Stimulated activated CD4-positive, alpha-beta T cell treated with anti-CD3 and anti-CD28 coated beads, Interleukin-2, amount 100 ng/mL, for 48 hours (primary cell): Measurements from ENCODE around the gene CACNA1H.

Experiments
- DNase-seq, 2 donors: peaks; one replicate each; pipeline ENCODE4 v3.0.0-alpha.2; 2020

The CACNA1H gene

GRCh38 chr16:1123525-1124230, 29.2 kb upstream of the CACNA1H start:
- no peak for DNase-seq

DNA sequence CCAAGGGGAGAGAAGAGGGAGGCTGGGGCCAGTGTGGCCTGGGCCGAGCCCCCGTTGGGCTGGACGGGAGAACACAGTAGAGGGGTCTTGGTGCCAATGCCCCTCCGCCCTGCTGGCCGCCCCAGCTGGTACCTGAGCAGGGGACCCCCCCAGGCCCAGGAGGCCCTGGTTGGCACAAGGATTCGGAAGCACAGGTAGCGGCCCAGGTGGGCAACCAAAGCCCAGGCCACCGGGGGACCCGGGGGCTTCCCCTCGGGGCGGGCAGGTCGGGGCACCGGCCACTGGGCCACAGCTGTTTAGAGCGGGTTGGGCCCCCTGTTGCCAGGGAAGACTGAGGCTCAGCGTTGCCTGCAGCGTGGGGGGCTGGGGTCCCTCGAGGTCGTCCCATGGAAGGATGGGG, 28.6 kb upstream of the CACNA1H start:
- DNase-seq: no peak

DNA sequence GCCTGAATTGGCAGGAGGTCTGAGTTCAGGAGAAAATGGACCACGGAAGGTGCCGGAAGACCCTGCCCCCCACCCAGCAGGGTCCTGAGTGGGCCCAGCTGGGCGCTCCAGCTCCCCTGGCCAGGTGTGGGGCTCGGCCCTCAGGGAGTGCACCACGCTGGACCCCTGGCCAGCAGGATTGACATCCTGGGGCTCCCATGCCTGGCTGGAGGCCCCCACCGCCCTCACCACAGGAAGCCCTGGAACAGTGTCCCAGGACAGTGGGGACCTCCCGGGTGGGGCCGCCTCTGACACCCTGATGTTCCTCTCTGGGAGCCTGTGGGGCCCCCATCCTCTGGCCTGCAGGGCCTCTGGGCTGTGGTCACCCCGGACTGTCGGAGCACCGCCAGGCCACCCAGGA, 28.1 kb upstream of the CACNA1H start:
- DNase-seq: no peak

GRCh38 chr16:1125471-1125870, 27.4 kb upstream of the CACNA1H start:
- DNase-seq: peak in 1 of 2 donors; percentile 25

DNA sequence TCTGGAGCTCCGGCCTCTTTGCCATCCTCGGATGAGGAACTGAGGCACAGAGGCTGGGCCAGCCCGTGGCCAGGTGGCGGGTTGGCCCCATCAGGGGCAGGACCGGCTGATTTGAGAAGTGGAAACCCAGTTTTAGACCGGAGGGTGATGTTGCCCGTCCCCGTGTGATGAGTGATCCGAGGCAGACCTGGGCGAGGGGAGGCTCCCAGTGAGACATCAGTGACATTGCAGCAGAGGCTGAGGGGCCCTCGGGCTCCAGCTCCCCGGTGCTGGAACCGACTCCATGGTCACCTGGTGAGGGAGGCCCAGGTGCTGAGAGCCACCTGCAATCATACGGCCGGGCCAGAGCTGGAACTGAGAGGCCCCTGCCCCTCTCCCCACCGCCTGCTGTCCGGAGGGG, 26.9 kb upstream of the CACNA1H start:
- DNase-seq: no peak

DNA sequence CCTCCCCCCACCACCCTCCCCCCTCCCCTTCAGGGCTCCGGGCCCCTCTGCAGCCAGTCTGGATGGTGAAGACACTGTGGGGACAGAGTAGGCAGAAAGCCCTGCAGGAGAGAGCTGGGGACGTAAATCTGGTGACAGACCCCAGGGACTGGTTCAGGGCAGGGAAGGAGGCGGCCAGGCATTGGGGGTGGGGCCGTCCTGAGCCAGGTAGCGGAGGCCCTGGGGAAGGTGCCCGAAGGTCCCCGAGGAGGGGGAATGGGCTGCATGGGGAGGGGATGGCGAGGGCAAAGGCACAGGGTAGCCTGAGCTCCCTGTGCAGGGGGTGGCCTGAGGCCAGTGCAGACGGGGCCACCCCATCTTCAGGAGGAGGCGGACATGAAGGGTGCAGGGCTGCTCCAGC, 26.3 kb upstream of the CACNA1H start:
- DNase-seq: no peak

- no peak for DNase-seq
These were observed 25.8 kb upstream of the CACNA1H start for GRCh38 chr16:1127101-1127500.

DNA sequence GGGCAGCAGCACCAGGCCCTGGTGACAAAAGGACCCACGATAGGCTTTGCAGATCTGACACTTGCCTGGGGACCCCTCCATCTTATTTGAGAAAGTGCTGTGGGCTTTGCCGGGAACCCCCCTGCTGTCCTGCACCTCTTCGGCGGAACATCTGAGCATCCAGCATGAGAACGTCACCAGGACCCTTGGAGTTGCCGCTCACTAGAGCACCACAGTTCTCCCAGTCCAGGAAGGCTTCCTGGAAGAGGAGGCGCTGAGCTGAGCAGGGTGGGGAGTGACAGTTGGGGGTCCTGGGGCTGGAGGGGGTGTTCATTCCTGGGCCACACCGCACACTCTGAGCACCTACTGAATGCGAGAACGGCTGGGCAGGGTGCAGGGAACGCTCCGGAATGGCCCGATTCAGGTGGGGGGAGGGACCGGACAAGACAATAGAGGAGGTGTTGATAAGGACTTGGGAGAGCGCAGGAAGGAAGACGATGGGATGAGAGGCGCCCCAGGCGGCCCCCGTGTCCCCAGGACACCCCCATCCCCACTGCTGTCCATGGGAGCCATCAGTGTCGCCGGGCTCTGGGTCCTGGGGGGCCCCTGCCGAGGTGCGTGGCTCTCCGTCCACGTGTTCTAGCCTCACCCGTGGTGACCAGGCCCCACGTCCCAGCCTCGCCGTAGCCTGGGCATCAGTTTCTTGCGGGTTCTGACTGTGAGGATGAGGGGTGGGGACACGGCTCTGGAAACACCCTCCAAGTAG, 24.8 kb upstream of the CACNA1H start:
- DNase-seq: no peak

- no peak for DNase-seq
These were observed 23.6 kb upstream of the CACNA1H start for GRCh38 chr16:1129106-1129960.

- DNase-seq: no peak
These were observed 22.5 kb upstream of the CACNA1H start for GRCh38 chr16:1130382-1130781.

GRCh38 chr16:1131378-1131994, 21.4 kb upstream of the CACNA1H start:
- DNase-seq: no peak

- no peak for DNase-seq
These were observed 20.5 kb upstream of the CACNA1H start for GRCh38 chr16:1132431-1132830.

- no peak for DNase-seq
These were observed 19.6 kb upstream of the CACNA1H start for GRCh38 chr16:1133271-1133670.

- no peak for DNase-seq
These were observed 18.9 kb upstream of the CACNA1H start for GRCh38 chr16:1133810-1134520.

DNA sequence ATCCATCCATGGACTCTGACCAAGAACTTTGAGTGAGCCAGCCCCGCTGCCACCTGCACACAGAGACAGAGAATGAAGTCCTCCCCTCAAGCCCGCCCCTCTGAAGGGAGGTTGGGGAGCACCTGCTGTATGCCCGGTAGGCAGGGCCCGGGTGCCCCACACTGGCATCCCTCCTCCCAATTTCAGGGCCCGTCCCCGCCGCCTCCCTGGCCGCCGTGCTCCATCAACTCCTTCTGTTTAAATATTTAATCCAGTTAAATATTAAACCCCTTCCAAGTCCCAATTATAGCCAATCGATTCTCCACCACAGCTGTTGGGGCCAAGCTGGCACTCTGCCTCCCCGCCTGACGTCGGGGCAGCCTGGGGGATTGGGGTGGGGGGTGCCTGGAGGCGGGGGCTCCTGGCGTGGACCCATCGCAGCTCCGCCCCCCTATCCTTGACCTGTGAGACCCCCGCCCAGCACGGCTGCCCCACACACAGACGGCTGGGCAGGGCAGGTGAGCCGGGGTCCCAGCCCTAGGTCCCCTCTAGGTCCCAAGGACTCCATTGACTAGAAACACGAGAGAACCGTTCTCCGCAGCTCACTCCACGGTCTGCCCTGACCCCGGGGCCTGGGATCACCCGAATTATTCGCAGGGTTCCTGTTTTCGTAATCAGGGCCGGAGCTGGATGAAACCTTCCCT, 18.0 kb upstream of the CACNA1H start:
- no peak for DNase-seq

GRCh38 chr16:1135459-1135825, 17.5 kb upstream of the CACNA1H start:
- no peak for DNase-seq

DNA sequence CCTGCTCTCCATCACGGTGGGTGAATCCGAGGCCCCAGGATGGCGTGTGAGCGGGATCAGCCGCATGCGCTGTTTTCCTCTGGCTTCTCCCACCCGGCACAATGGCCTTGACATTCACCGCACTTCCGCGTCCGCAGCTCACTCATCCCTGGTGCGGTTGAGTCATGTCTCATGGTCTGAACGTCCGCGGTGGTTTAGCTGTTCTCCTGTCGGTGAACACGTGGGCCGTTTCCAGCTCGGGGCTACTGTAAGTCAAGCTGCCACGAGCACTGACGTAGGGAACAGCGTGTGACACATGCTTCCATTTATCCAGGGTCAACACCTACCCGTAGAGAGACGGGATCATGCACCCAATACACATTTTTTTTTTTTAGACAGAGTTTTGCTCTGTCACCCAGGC, 15.3 kb upstream of the CACNA1H start:
- DNase-seq: no peak

DNA sequence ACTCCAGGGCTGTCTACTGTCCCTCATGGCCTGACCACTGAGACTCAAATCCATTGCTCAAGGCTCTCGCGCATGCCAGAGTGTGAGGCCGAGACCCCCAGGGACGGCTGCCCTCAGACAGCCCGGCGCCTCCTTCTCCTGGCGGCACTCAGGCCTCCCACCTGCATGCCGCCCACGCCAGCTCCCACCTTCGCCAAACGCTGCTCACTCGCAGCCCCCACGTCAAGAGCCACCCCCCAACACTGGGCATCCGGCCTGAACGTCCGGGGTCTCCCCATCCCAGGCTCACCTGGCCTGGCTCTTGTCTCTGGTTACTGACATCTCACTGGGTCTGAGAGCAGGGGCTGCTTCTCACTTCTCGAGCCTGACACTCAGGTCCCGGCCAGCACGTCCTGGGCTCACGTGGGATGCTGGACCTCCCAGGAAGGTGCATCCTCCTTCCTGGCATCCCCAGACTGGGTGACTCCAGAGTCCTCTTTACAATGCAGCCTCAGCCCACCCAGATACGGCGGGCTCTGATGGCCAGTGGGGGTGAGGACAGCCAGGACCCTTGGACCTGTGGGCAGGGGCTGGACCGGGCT, 12.2 kb upstream of the CACNA1H start:
- no peak for DNase-seq

DNA sequence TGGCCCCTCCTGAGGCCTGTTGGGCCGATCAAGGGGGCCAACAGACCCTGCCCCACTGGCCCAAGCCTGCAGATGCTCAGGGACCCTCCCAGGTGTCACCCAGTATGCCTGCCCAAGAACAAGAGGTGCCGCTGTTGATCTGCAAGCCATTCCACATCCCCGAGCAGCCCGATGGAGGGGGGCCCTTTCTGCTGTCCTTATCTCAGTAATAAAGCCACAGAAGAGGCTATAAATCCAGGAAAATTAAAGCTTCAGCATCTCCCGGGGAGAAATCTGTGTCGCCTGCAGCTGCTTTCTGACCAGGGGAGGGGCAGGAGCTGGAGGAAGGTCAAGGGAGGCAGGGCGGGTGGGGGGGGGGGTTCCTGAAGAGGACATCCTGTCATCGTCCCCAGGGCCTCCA, 11.7 kb upstream of the CACNA1H start:
- DNase-seq: no peak

DNA sequence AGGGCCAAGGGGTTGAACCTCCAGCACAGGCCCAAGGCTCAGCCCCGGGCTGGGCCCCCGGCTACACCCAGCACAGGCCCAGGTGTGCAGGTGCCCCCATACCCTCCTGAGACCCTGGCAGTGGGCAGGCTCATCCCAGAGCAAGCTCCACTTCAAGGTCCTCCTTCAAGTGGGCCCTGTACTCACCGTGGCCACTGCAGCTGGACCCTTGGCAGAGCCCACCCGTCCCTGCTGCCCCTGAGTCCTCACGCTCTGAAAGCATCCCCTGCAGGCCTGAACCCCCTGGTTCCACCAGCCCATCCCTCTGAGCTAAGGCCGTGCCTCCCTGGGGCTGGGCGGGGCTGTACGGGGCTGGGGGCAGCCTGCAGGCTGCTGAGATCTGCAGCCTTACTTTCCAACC, 11.2 kb upstream of the CACNA1H start:
- DNase-seq: no peak

DNA sequence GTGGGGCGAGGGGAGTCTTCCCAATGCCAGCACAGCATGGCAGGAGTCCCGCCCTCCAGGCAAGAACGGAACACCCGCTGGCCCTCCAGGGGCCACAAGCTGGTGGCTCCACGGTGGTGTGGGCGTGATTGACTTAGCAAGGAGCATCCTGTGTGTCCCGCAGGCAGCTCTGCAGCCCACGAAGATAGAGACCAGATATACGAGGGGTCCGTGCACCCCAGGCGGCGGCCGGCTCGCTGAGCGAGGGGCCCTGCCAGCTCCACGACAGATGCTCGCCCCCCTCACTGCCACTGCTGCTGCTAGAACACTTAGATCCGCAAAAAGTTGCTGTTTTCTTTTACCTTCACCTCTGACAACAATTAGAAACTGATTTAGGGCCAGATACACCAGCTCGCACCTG, 10.0 kb upstream of the CACNA1H start:
- no peak for DNase-seq
